Left ventricle myocardium superior (tissue), 1 donor: ENCODE results near the gene DUS3L. TPM values are rescaled to one million over a fixed set of nuclear protein-coding genes. Genes with fewer than 3 reads are reported as not detected.

Experiments used
- total RNA-seq: library from RNA; stranded (reverse); fragmentation: NEBNext Ultra II Directional; extraction: Animal tissue kit (Norgen Biotek cat#: 25700); gene quantifications from one replicate; pipeline ENCODE4 v1.2.1, GENCODE V29; 2021
- donor health status: DM: no; HTN: yes; CAD: no; lungs with severe emphysema.

Gene DUS3L
- total RNA-seq, 1 donor from 2014 or later = 14.3 TPM

Other genes starting within 250 kb of the DUS3L start
- gene TINCR, start 223.2 kb downstream of the DUS3L start, total RNA-seq = not detected
- gene SAFB2, start 168.4 kb downstream of the DUS3L start, total RNA-seq = 45.9 TPM
- gene SAFB, start 168.1 kb downstream of the DUS3L start, total RNA-seq = 66.6 TPM
- gene MICOS13, start 110.6 kb downstream of the DUS3L start, total RNA-seq = 167 TPM
- gene HSD11B1L, start 110.1 kb downstream of the DUS3L start, total RNA-seq = 5.5 TPM
- 401 TPM for gene RPL36, start 100.9 kb downstream of the DUS3L start, total RNA-seq
- 90.7 TPM for gene LONP1, start 71.0 kb downstream of the DUS3L start, total RNA-seq
- gene CATSPERD, start 70.5 kb downstream of the DUS3L start, total RNA-seq = not detected
- gene PRR22, start 6.4 kb downstream of the DUS3L start, total RNA-seq = 0.84 TPM
- 26.3 TPM for gene NRTN, start 13.9 kb upstream of the DUS3L start, total RNA-seq
- gene FUT6, start 48.5 kb upstream of the DUS3L start, total RNA-seq = not detected
- not detected for gene FUT3, start 60.3 kb upstream of the DUS3L start, total RNA-seq
- gene FUT5, start 79.4 kb upstream of the DUS3L start, total RNA-seq = not detected
- gene NDUFA11, start 112.6 kb upstream of the DUS3L start, total RNA-seq = 558 TPM
- gene VMAC, start 113.7 kb upstream of the DUS3L start, total RNA-seq = 2.2 TPM
- 4.1 TPM for gene CAPS, start 123.1 kb upstream of the DUS3L start, total RNA-seq
- 76.6 TPM for gene RANBP3, start 187.0 kb upstream of the DUS3L start, total RNA-seq